Effector memory CD4-positive, alpha-beta T cell (primary cell): ENCODE results near the gene CUL3.
"Not testable (repeated sequence)": the region's sequence is repeated elsewhere in the genome, so short reads cannot be mapped to it uniquely, and the experiment has no call there.

Experiments used
- DNase-seq, 3 donors: peaks; one replicate each; pipeline ENCODE4 v3.0.0-alpha.2; 2020
- H3K27ac ChIP-seq: 2 replicates; pipeline ENCODE4 v1.7.0; 2013; ENCODE audit warnings: mild to moderate bottlenecking, low read length, moderate library complexity; ENCODE audit not compliant: insufficient read depth, poor library complexity, severe bottlenecking
- H3K27me3 ChIP-seq: replicated peaks from 2 replicates; pipeline ENCODE4 v1.7.0; 2013; ENCODE audit warnings: mild to moderate bottlenecking, low read length; ENCODE audit not compliant: insufficient read depth, control insufficient read depth, poor library complexity, severe bottlenecking
- H3K36me3 ChIP-seq: 2 replicates; pipeline ENCODE4 v1.7.0; 2013; ENCODE audit warnings: mild to moderate bottlenecking, low read length, moderate library complexity; ENCODE audit not compliant: control insufficient read depth, insufficient read depth
- H3K4me1 ChIP-seq: 2 replicates; pipeline ENCODE4 v1.7.0; 2013; ENCODE audit warnings: low read length, mild to moderate bottlenecking; ENCODE audit not compliant: control insufficient read depth, insufficient read depth, poor library complexity, severe bottlenecking
- H3K4me3 ChIP-seq: 2 replicates; pipeline ENCODE4 v1.7.0; 2013; ENCODE audit warnings: low read length, low read depth, mild to moderate bottlenecking; ENCODE audit not compliant: insufficient read depth, poor library complexity, severe bottlenecking
- H3K9me3 ChIP-seq: 2 replicates; pipeline ENCODE4 v1.7.0; 2013; ENCODE audit warnings: mild to moderate bottlenecking, low read length, moderate library complexity; ENCODE audit not compliant: control insufficient read depth

CUL3 gene

GRCh38 chr2:224602778-224603375, 17.7 kb upstream of the CUL3 start:
- not testable (repeated sequence) for H3K27me3 ChIP-seq, H3K27ac ChIP-seq, H3K4me1 ChIP-seq, H3K36me3 ChIP-seq, DNase-seq, H3K9me3 ChIP-seq
- peak overlapping the region; percentile 8 for H3K4me3 ChIP-seq

- Histone ChIP-seq H3K27ac (no peak overlapping the region), H3K9me3 (no peaks in the 10 kb centered on the region), H3K27me3 (no peaks in the 10 kb centered on the region), H3K36me3 (no peaks in the 10 kb centered on the region), H3K4me3 (no peak overlapping the region), H3K4me1 (no peaks in the 10 kb centered on the region)
- no peak for DNase-seq
Observed at GRCh38 chr2:224601923-224602322, 16.8 kb upstream of the CUL3 start.

DNA sequence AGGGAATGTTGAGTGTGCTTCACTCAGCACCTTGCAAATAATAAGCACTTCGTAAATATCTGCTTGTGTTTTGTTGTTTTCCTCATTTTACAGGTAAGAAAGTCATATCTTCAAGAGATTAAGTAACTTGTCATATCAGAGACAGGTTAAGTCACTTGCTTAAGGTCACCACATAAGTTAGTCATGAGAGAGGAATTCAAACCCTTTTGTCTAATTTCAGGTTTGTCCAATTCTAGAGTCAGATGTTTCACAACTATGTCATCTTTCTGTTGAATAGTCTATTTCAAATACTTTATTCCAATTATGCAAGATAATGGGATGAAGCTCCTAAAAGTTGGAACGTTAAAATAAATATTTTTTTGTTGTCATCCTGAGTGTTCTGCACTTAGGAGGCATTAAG, 13.5 kb upstream of the CUL3 start:
- Histone ChIP-seq H3K27ac (no peak overlapping the region), H3K4me3 (no peak overlapping the region), H3K36me3 (no peaks in the 10 kb centered on the region), H3K4me1 (no peaks in the 10 kb centered on the region), H3K27me3 (no peaks in the 10 kb centered on the region), H3K9me3 (no peaks in the 10 kb centered on the region)
- no peak for DNase-seq

DNA sequence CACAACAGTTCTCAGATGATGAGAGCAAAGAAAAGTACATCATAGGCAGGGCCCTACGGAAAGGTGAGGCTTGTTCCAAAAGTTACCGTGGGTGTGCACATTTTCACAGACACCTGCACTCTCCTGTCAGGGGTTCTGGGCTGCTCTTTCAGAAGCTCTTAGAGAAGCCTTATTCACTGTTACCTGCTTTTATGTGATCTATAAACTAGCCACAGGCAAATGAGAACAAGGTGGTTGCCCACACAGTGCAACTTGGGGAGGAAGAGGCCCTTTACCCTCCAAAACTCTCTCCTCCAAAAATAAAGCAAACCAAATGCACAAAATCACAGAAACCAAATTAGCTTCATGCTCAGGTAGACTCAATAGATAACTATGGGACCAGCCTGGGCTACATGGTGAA, 11.1 kb upstream of the CUL3 start:
- no peak for DNase-seq
- no peaks in the 10 kb centered on the region for H3K9me3 ChIP-seq
- no peaks in the 10 kb centered on the region for H3K27me3 ChIP-seq
- H3K36me3 ChIP-seq: no peaks in the 10 kb centered on the region
- H3K4me1 ChIP-seq: no peaks in the 10 kb centered on the region
- H3K27ac ChIP-seq: no peak overlapping the region
- H3K4me3 ChIP-seq: no peak overlapping the region

DNA sequence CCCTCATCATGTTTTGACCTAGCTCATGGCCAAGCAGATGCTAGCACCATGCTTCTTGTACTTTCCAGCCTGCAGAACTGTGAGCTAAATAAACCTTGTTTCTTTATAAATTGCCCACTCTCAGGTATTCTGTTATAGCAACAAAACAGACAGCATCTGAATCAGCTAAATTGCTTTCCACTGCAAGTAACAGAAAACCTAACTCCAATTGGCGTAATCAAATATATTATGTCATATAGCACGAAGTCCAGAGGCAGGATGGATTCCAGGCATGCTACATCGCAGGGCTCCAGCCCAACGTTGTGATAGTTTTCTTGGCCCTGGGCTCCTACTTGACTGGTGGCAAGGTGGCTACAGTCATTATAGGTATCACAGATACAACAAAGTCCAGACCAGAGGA, 10.4 kb upstream of the CUL3 start:
- H3K27ac ChIP-seq: no peak overlapping the region
- no peak overlapping the region for H3K4me3 ChIP-seq

DNA sequence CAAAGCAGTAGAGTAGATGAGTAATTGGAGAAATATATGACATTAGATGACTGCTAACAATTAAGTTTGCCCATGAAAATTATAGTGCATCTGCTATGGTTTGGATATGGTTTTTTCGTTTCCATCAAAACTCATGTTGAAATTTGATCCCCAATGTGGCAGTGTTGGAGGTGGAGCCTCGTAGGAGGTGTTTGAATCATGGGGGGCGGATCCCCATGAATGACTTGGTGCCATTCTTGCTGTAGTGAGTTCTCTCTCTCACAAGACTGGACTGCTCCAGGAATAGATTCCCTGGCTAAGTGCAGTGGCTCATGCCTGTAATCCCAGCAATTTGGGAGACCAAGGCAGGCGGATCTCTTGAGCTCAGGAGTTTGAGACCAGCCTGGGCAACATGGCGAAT, 9.7 kb upstream of the CUL3 start:
- H3K4me3 ChIP-seq: no peak overlapping the region
- H3K27ac ChIP-seq: no peak overlapping the region
- H3K36me3 ChIP-seq: no peaks in the 10 kb centered on the region
- H3K27me3 ChIP-seq: no peaks in the 10 kb centered on the region
- DNase-seq: no peak
- no peaks in the 10 kb centered on the region for H3K9me3 ChIP-seq
- H3K4me1 ChIP-seq: no peaks in the 10 kb centered on the region

More for the DNA sequence above, 10.4 kb upstream of the CUL3 start:
- Histone ChIP-seq H3K4me1 (no peaks in the 10 kb centered on the region), H3K9me3 (no peaks in the 10 kb centered on the region), H3K27me3 (no peaks in the 10 kb centered on the region), H3K36me3 (no peaks in the 10 kb centered on the region)
- DNase-seq: no peak

GRCh38 chr2:224591220-224591619, 6.1 kb upstream of the CUL3 start:
- Histone ChIP-seq H3K27me3 (no peaks in the 10 kb centered on the region), H3K4me1 (peaks cover 3% of the 10 kb centered on the region), H3K9me3 (no peaks in the 10 kb centered on the region), H3K36me3 (no peaks in the 10 kb centered on the region), H3K27ac (no peak overlapping the region), H3K4me3 (no peak overlapping the region)
- no peak for DNase-seq

- Histone ChIP-seq H3K9me3 (no peaks in the 10 kb centered on the region), H3K4me1 (peaks cover 25% of the 10 kb centered on the region), H3K27me3 (no peaks in the 10 kb centered on the region), H3K36me3 (no peaks in the 10 kb centered on the region), H3K27ac (peak overlapping the region; percentile 47), H3K4me3 (peak overlapping the region; percentile 64)
- DNase-seq: no peak
Observed at GRCh38 chr2:224586127-224586695, 1.0 kb upstream of the CUL3 start.

GRCh38 chr2:224584785-224585210, 365 bp downstream of the CUL3 start:
- Histone ChIP-seq H3K27ac (peak overlapping the region; percentile 80), H3K27me3 (no peaks in the 10 kb centered on the region), H3K9me3 (no peaks in the 10 kb centered on the region), H3K36me3 (no peaks in the 10 kb centered on the region), H3K4me1 (peaks cover 31% of the 10 kb centered on the region), H3K4me3 (peak overlapping the region; percentile 64)
- peak; percentile 33 to 48 (median 37) for DNase-seq

DNA sequence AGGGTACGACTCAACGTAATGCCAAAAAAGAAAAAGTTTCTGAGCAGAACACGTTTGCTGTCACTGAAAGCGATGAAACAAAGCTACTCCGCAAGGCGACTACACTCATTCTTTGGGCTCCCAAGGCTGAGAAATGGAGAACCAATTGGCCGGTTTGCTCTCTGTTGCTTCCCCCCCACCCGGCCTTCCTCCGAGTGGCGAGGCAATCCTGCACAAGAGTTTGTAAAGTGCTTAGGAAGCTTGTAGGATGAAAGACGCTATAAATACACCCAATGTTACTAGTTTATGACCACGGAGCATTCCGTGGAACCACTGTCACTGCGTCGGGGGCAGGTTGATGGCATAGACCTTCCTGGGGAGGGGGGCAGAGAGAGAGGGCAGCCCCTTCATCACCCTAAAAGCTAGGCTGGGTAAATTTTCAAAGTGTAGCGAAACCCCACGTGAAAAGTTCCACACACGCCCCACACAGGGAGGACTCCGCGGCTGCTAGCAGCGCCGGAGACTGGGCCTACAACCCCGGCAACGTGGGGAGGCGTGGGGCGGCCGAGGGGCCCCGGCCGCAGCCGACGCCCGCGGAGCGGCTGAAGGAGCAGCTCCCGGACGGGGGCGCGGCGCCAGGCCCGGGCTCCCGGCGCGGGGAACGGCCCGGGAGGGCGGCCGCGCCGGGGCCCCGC, 915 bp downstream of the CUL3 start:
- Histone ChIP-seq H3K27ac (peak overlapping the region; percentile 80), H3K4me3 (peak overlapping the region; percentile 83), H3K36me3 (no peaks in the 10 kb centered on the region), H3K4me1 (peaks cover 36% of the 10 kb centered on the region), H3K27me3 (no peaks in the 10 kb centered on the region), H3K9me3 (no peaks in the 10 kb centered on the region)
- no peak for DNase-seq
